OCI-LY3 (cell line): Measurements from ENCODE around the gene PLEKHA6.

Source experiments
- H2AFZ ChIP-seq: fragments of 200-600, 300-600 bp; shearing (Covaris generic); 2 replicates; pipeline ENCODE4 v1.6.0; 2014; ENCODE audit warnings: antibody characterized with exemption, low read depth, low read length
- H3K27ac ChIP-seq: fragments of 200-600, 300-600 bp; sonication (generic); 2 replicates; pipeline ENCODE4 v1.5.1; 2014; ENCODE audit warnings: mild to moderate bottlenecking, low read length, moderate library complexity, mixed read lengths
- H3K27me3 ChIP-seq: fragments of 200-600, 300-600 bp; sonication (generic); 2 replicates; pipeline ENCODE4 v1.6.1; 2014; ENCODE audit warnings: low read depth, low read length, mixed read lengths
- H3K36me3 ChIP-seq: fragments of 200-600, 300-600 bp; sonication (generic); replicated peaks from 2 replicates; pipeline ENCODE3; 2014; ENCODE audit warnings: low read depth, low read length, mixed read lengths
- H3K4me1 ChIP-seq: fragments of 300-600, 200-600 bp; sonication (generic); 2 replicates; pipeline ENCODE4 v1.6.1; 2014; ENCODE audit warnings: low read length, mixed read lengths
- H3K4me2 ChIP-seq: fragments of 200-600, 300-600 bp; sonication (generic); 2 replicates; pipeline ENCODE4 v1.6.1; 2014; ENCODE audit warnings: low read length, mixed read lengths
- H3K4me3 ChIP-seq: fragments of 300-600, 200-600 bp; sonication (generic); 2 replicates; pipeline ENCODE4 v1.5.1; 2014; ENCODE audit warnings: antibody characterized with exemption, mild to moderate bottlenecking, low read length, moderate library complexity
- H3K79me2 ChIP-seq: fragments of 300-600, 200-600 bp; shearing (Covaris generic); 2 replicates; pipeline ENCODE4 v1.6.1; 2014; ENCODE audit warnings: mild to moderate bottlenecking, low read length, mixed read lengths
- H3K9ac ChIP-seq: fragments of 300-600, 200-600 bp; shearing (Covaris generic); 2 replicates; pipeline ENCODE4 v1.6.0; 2014; ENCODE audit warnings: mild to moderate bottlenecking, low read length, moderate library complexity
- H3K9me3 ChIP-seq: fragments of 200-600, 300-600 bp; shearing (Covaris generic); 2 replicates; pipeline ENCODE4 v1.6.1; 2014; ENCODE audit warnings: low read length, mixed read lengths; ENCODE audit not compliant: insufficient read depth
- H4K20me1 ChIP-seq: fragments of 200-600, 300-600 bp; sonication (generic); 2 replicates; pipeline ENCODE4 v1.6.1; 2016; ENCODE audit warnings: low read length, mixed read lengths; ENCODE audit not compliant: insufficient read depth
- CTCF ChIP-seq: fragments of 200-600, 300-600 bp; sonication (generic); IDR thresholded peaks from 2 replicates; pipeline ENCODE4 v1.5.1; 2014; ENCODE audit warnings: antibody characterized with exemption, low read length, low read depth
- EZH2phosphoT487 ChIP-seq: fragments of 200-600 bp; shearing (Covaris generic); IDR thresholded peaks from 2 replicates; pipeline ENCODE4 v1.6.1; 2018; ENCODE audit warnings: antibody characterized with exemption, mixed run types, low read depth

PLEKHA6 gene

DNA sequence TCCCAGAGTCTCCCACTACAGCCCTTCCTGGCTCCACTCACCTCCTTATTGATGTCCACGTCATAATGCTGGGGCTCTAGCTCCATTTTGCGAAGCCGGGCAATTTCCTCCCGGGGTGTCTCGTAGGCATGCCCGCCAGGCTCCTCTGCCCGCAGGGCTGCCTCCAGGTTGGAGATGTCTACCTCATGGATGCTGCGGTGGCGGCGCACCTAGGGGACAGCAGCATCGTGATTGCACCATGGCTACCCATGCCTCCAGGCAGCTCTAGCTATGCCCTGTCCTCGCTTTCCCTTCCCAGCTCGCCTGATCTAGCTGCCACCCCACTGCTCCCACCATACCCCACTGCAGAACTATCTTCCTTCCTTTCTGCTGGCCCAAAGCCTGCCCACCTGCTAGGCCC, 130.8 kb downstream of the PLEKHA6 start:
- Histone ChIP-seq H3K9ac (no peak overlapping the region), H3K36me3 (no peaks in the 10 kb centered on the region), H3K4me2 (no peak overlapping the region), H3K79me2 (no peaks in the 10 kb centered on the region), H3K4me1 (no peaks in the 10 kb centered on the region), H2AFZ (no peak overlapping the region), H4K20me1 (no peaks in the 10 kb centered on the region), H3K27me3 (peaks cover 8% of the 10 kb centered on the region), H3K4me3 (no peak overlapping the region), H3K9me3 (no peaks in the 10 kb centered on the region), H3K27ac (no peak overlapping the region)
- TF ChIP-seq CTCF (no peak), EZH2phosphoT487 (no peak)

- H3K9me3 ChIP-seq, result no peaks in the 10 kb centered on the region
- H4K20me1 ChIP-seq, result no peaks in the 10 kb centered on the region
- H3K9ac ChIP-seq, result no peak overlapping the region
- H3K27ac ChIP-seq, result no peak overlapping the region
- H3K27me3 ChIP-seq, result peaks cover 8% of the 10 kb centered on the region
- H3K4me3 ChIP-seq, result no peak overlapping the region
- no peak overlapping the region for H3K4me2 ChIP-seq
- no peaks in the 10 kb centered on the region for H3K36me3 ChIP-seq
- TF ChIP-seq CTCF (no peak), EZH2phosphoT487 (no peak)
- H3K79me2 ChIP-seq, result no peaks in the 10 kb centered on the region
- no peak overlapping the region for H2AFZ ChIP-seq
- no peaks in the 10 kb centered on the region for H3K4me1 ChIP-seq
These were observed 131.5 kb downstream of the PLEKHA6 start for GRCh38 chr1:204227996-204228785.

- no peak overlapping the region for H2AFZ ChIP-seq
- TF ChIP-seq EZH2phosphoT487 (no peak), CTCF (no peak)
- H3K4me2 ChIP-seq, result no peak overlapping the region
- H4K20me1 ChIP-seq, result no peaks in the 10 kb centered on the region
- H3K27ac ChIP-seq, result no peak overlapping the region
- H3K9ac ChIP-seq, result no peak overlapping the region
- no peaks in the 10 kb centered on the region for H3K79me2 ChIP-seq
- no peak overlapping the region for H3K4me3 ChIP-seq
- no peaks in the 10 kb centered on the region for H3K36me3 ChIP-seq
- H3K4me1 ChIP-seq, result no peaks in the 10 kb centered on the region
- H3K9me3 ChIP-seq, result no peaks in the 10 kb centered on the region
- peaks cover 8% of the 10 kb centered on the region for H3K27me3 ChIP-seq
These were observed 132.4 kb downstream of the PLEKHA6 start for GRCh38 chr1:204227351-204227750.

DNA sequence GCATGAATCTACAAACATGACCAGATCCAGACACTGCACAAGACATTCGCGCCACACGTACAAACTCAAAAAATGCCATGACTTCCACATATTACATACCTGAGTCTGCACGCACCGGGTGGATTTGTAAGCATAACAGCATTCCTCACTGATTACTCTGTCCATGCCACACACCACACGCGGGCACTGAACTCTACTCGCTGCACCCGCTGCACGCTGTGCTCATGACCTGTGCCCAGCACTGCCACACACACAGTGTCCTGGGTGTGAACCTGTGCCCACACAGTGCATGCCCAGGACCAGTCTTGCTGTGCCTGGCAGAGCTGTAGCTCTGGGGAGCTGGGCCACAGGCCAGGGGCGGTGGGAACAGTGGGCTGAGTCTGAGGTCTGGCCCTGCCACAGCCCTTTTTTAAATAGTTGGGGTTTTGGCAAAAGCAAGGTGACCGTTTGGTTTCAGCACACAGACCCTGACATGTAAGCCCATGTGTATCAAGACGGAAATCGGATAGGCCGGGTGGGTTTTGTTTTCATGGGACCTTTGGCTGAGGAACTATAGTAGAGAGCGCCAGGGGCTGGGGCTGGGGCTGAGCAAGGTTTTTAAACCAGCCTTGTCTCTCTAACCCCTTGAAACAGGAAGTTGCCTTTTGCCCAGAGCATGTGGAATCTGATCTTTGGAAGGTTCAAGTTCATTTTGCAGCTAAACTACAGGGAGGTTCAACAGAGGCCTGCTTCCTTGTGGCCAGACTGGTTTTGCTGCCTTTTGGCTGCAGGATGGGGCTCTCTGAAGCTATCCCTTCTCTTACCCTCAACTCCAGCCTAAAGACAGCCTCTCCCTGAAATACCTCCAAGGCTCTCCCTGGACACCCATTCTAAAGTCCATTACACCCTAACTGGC, 133.6 kb downstream of the PLEKHA6 start:
- no peak overlapping the region for H2AFZ ChIP-seq
- no peak overlapping the region for H3K9ac ChIP-seq
- no peaks in the 10 kb centered on the region for H3K9me3 ChIP-seq
- no peaks in the 10 kb centered on the region for H3K36me3 ChIP-seq
- no peak overlapping the region for H3K4me2 ChIP-seq
- H3K27ac ChIP-seq, result no peak overlapping the region
- no peaks in the 10 kb centered on the region for H3K4me1 ChIP-seq
- no peak overlapping the region for H3K4me3 ChIP-seq
- no peaks in the 10 kb centered on the region for H3K79me2 ChIP-seq
- no peak for TF ChIP-seq CTCF
- peaks cover 8% of the 10 kb centered on the region; the same call in 1 of the 2 replicates for H3K27me3 ChIP-seq
- H4K20me1 ChIP-seq, result no peaks in the 10 kb centered on the region
